ENCODE data around the gene RTEL1. TPM values are rescaled to one million over a fixed set of nuclear protein-coding genes. Genes with fewer than 3 reads are reported as not detected.
"Not testable (repeated sequence)": the region's sequence is repeated elsewhere in the genome, so short reads cannot be mapped to it uniquely, and the experiment has no call there.

RTEL1 gene
- total RNA-seq, 1 donor from 2014 or later: 47.5 TPM

GRCh38 chr20:63707558-63708300 lies 49.6 kb downstream of the RTEL1 start, which contains the start of the genes ARFRP1 and ZGPAT:
Gene ARFRP1, minus strand, starts transcription at chr20:63707976. Its CDS starts 885 bp downstream, at chr20:63707091.
Gene ZGPAT, plus strand, starts transcription at chr20:63708039. Its CDS starts 542 bp downstream, at chr20:63708581.
- intact Hi-C loops (cut with micrococcal nuclease): loop anchor here (1.0 to 5.0 kb wide), 12 partner anchors 9 to 413 kb away; partner anchors contain the start of genes PRPF6, RTEL1, TCEA2 and TPD52L2

GRCh38 chr20:63708301-63709148 lies 50.4 kb downstream of the RTEL1 start:
- intact Hi-C loops (cut with micrococcal nuclease): loop anchor here (2.0 to 5.0 kb wide), 2 partner anchors 354 to 412 kb away; partner anchors contain the start of gene TCEA2

- intact Hi-C loops (cut with micrococcal nuclease): loop anchor here (2.0 to 5.0 kb wide), 2 partner anchors 353 to 412 kb away; partner anchors contain the start of gene TCEA2
Observed at GRCh38 chr20:63709149-63709527, 51.0 kb downstream of the RTEL1 start.

GRCh38 chr20:63711085-63711645 lies 53.1 kb downstream of the RTEL1 start:
- intact Hi-C loops (cut with micrococcal nuclease): no loop called here

GRCh38 chr20:63712191-63712590 lies 54.1 kb downstream of the RTEL1 start:
- intact Hi-C loops (cut with micrococcal nuclease): no loop called here

GRCh38 chr20:63714858-63715257 lies 56.7 kb downstream of the RTEL1 start:
- intact Hi-C loops (cut with micrococcal nuclease): no loop called here

GRCh38 chr20:63718996-63719395 lies 60.9 kb downstream of the RTEL1 start:
- intact Hi-C loops (cut with micrococcal nuclease): loop anchor here (1.0 kb wide), 1 partner anchor 9 kb away; no protein-coding TSS in a partner anchor

- intact Hi-C loops (cut with micrococcal nuclease): not testable (repeated sequence)
Observed at GRCh38 chr20:63722967-63723622, 65.0 kb downstream of the RTEL1 start.

- intact Hi-C loops (cut with micrococcal nuclease): loop anchor here (2.0 to 5.0 kb wide), 6 partner anchors 21 to 227 kb away; partner anchors contain the start of genes ARFRP1, RTEL1 and UCKL1
Observed at GRCh38 chr20:63730189-63730733, 72.1 kb downstream of the RTEL1 start.

- intact Hi-C loops (cut with micrococcal nuclease): loop anchor here (1.0 to 5.0 kb wide), 7 partner anchors 19 to 226 kb away; partner anchors contain the start of genes ARFRP1, RTEL1 and UCKL1
Observed at GRCh38 chr20:63731410-63731809, 73.3 kb downstream of the RTEL1 start.

GRCh38 chr20:63732118-63733095 lies 74.3 kb downstream of the RTEL1 start:
- intact Hi-C loops (cut with micrococcal nuclease): loop anchor here (5.0 kb wide), 3 partner anchors 65 to 225 kb away; partner anchors contain the start of gene UCKL1

- intact Hi-C loops (cut with micrococcal nuclease): loop anchor here (5.0 kb wide), 3 partner anchors 64 to 224 kb away; partner anchors contain the start of gene UCKL1
Observed at GRCh38 chr20:63733117-63733516, 75.0 kb downstream of the RTEL1 start.

- intact Hi-C loops (cut with micrococcal nuclease): loop anchor here (5.0 kb wide), 3 partner anchors 64 to 224 kb away; partner anchors contain the start of gene UCKL1
Observed at GRCh38 chr20:63733579-63734081, 75.5 kb downstream of the RTEL1 start.

GRCh38 chr20:63734111-63734945 lies 76.2 kb downstream of the RTEL1 start:
- intact Hi-C loops (cut with micrococcal nuclease): loop anchor here (5.0 kb wide), 3 partner anchors 63 to 223 kb away; partner anchors contain the start of gene UCKL1

- intact Hi-C loops (cut with micrococcal nuclease): loop anchor here (5.0 kb wide), 3 partner anchors 62 to 222 kb away; partner anchors contain the start of gene UCKL1
Observed at GRCh38 chr20:63734946-63735858, 77.1 kb downstream of the RTEL1 start.
